HepG2 (cell line): Measurements from ENCODE around the gene PDE8B. TPM values are rescaled to one million over a fixed set of nuclear protein-coding genes. Genes with fewer than 3 reads are reported as not detected.

ENCODE experiments used
- MLX ChIP-seq: IDR thresholded peaks from 2 replicates; pipeline ENCODE4 v1.6.1; 2016
- MZF1 ChIP-seq: sonication (generic); formaldehyde crosslinking; IDR thresholded peaks from 2 replicates; pipeline ENCODE4 v1.8.1; 2023; ENCODE audit warnings: mild to moderate bottlenecking, missing genetic modification reagents, borderline replicate concordance
- SRF ChIP-seq: IDR thresholded peaks from 2 replicates; pipeline ENCODE4 v1.6.1; 2011; ENCODE audit warnings: mild to moderate bottlenecking, low read depth, low read length, moderate library complexity
- ZBTB40 ChIP-seq, 2 experiments: fragments of 450-650 bp in 1 of 2; sonication (generic) in 1 of 2; formaldehyde crosslinking in 1 of 2; IDR thresholded peaks; 2 replicates each; pipeline versions ENCODE4 v1.6.1 to v1.8.0; 2016 to 2022; ENCODE audit warnings: antibody characterized with exemption in 1 of 2, mild to moderate bottlenecking in 1 of 2, missing genetic modification reagents in 1 of 2
- ZNF44 ChIP-seq: sonication (generic); formaldehyde crosslinking; IDR thresholded peaks from 2 replicates; pipeline ENCODE4 v1.5.1; 2020; ENCODE audit warnings: mild to moderate bottlenecking, missing genetic modification reagents
- ZNF772 ChIP-seq: sonication (generic); formaldehyde crosslinking; IDR thresholded peaks from 2 replicates; pipeline ENCODE4 v1.5.0; 2020; ENCODE audit warnings: mild to moderate bottlenecking, missing genetic modification reagents
- polyA plus RNA-seq, 8 experiments: library from polyadenylated mRNA; depleted of rRNA in 3 of 8; stranded (reverse) in 7 of 8; unstranded in 1 of 8; fragments of >200 nt; fragmentation: Illumina TruSeq in 4 of 8; extraction: Trizol in 4 of 8; gene quantifications; 2 replicates each; pipeline versions ENCODE4 v1.2.1 to v1.2.3, GENCODE V29; 2011 to 2016; ENCODE audit warnings: low read depth in 4 of 8, missing spikeins in 1 of 8, mixed read lengths in 1 of 8; ENCODE audit not compliant: insufficient read depth in 1 of 8
- total RNA-seq, 5 experiments: library from RNA; depleted of rRNA; stranded (reverse); fragments of >200 nt; fragmentation: Illumina TruSeq; extraction: Trizol; gene quantifications; 2 replicates each; pipeline ENCODE4 v1.2.3, GENCODE V29; 2016; ENCODE audit warnings: low read depth in 1 of 5

The PDE8B gene
- total and polyA plus RNA-seq, 2 of the 13 experiments (the other 11 are each of a cell fraction or from before 2014, with no cell fraction given) = 0.07 TPM; not detected in 1

GRCh38 chr5:77355751-77356150, 145.3 kb downstream of the PDE8B start (continued):
- TF ChIP-seq ZBTB40 (IDR thresholded peaks at IDR 0.05) (no peak), ZBTB40 (CRISPR knock-in tag; IDR thresholded peaks at IDR 0.05) (peak; percentile 98), MZF1 (CRISPR knock-in tag) (no peak), ZNF44 (CRISPR knock-in tag) (no peak), ZNF772 (no peak), MLX (no peak), SRF (peak; percentile 78; the same call in 1 of the 2 replicates)
